IPS-15b (cell line): ENCODE results near the gene REEP6.
A peak's percentile ranks its signal among the peaks of the same experiment; 100 is the strongest.
"Not testable (repeated sequence)": the region's sequence is repeated elsewhere in the genome, so short reads cannot be mapped to it uniquely, and the experiment has no call there.

Source experiments
- H3K27me3 ChIP-seq: one replicate; pipeline ENCODE4 v1.6.1; 2013; ENCODE audit warnings: low read length; ENCODE audit not compliant: control insufficient read depth, insufficient read depth
- H3K36me3 ChIP-seq: one replicate; pipeline ENCODE4 v1.6.1; 2013; ENCODE audit warnings: low read length; ENCODE audit not compliant: control insufficient read depth, insufficient read depth
- H3K4me1 ChIP-seq: one replicate; pipeline ENCODE4 v1.6.1; 2013; ENCODE audit warnings: mild to moderate bottlenecking, low read length; ENCODE audit not compliant: control insufficient read depth, insufficient read depth
- H3K4me3 ChIP-seq: one replicate; pipeline ENCODE4 v1.5.1; 2013; ENCODE audit warnings: low read depth, low read length
- H3K9ac ChIP-seq: one replicate; pipeline ENCODE4 v1.6.1; 2013; ENCODE audit warnings: low read depth, mild to moderate bottlenecking, low read length
- H3K9me3 ChIP-seq: one replicate; pipeline ENCODE4 v1.6.1; 2013; ENCODE audit warnings: mild to moderate bottlenecking, low read length; ENCODE audit not compliant: control insufficient read depth, insufficient read depth

The REEP6 gene

GRCh38 chr19:1499231-1499630 lies 8.2 kb downstream of the REEP6 start:
- H3K9me3 ChIP-seq, H3K36me3 ChIP-seq, H3K4me1 ChIP-seq: not testable (repeated sequence)

GRCh38 chr19:1501200-1501595 lies 10.2 kb downstream of the REEP6 start:
- no peaks in the 10 kb centered on the region for H3K4me1 ChIP-seq
- no peak overlapping the region for H3K9ac ChIP-seq
- H3K9me3 ChIP-seq: no peaks in the 10 kb centered on the region
- no peaks in the 10 kb centered on the region for H3K36me3 ChIP-seq
- H3K27me3 ChIP-seq: peaks cover 14% of the 10 kb centered on the region
- no peak overlapping the region for H3K4me3 ChIP-seq

More at GRCh38 chr19:1499231-1499630, 8.2 kb downstream of the REEP6 start:
- H3K4me3 ChIP-seq, H3K9ac ChIP-seq: not testable (repeated sequence)
- H3K27me3 ChIP-seq: peaks cover 13% of the 10 kb centered on the region

GRCh38 chr19:1502433-1503088 lies 11.6 kb downstream of the REEP6 start:
- no peak overlapping the region for H3K9ac ChIP-seq
- peak overlapping the region; percentile 24 for H3K4me3 ChIP-seq
- H3K4me1 ChIP-seq: no peaks in the 10 kb centered on the region
- H3K36me3 ChIP-seq: no peaks in the 10 kb centered on the region
- no peaks in the 10 kb centered on the region for H3K9me3 ChIP-seq
- H3K27me3 ChIP-seq: peaks cover 14% of the 10 kb centered on the region

- H3K9me3 ChIP-seq: no peaks in the 10 kb centered on the region
- H3K4me3 ChIP-seq: peak overlapping the region; percentile 24
- no peaks in the 10 kb centered on the region for H3K4me1 ChIP-seq
- peaks cover 14% of the 10 kb centered on the region for H3K27me3 ChIP-seq
- H3K36me3 ChIP-seq: no peaks in the 10 kb centered on the region
- H3K9ac ChIP-seq: no peak overlapping the region
Measured at GRCh38 chr19:1503089-1503924, 12.3 kb downstream of the REEP6 start.

DNA sequence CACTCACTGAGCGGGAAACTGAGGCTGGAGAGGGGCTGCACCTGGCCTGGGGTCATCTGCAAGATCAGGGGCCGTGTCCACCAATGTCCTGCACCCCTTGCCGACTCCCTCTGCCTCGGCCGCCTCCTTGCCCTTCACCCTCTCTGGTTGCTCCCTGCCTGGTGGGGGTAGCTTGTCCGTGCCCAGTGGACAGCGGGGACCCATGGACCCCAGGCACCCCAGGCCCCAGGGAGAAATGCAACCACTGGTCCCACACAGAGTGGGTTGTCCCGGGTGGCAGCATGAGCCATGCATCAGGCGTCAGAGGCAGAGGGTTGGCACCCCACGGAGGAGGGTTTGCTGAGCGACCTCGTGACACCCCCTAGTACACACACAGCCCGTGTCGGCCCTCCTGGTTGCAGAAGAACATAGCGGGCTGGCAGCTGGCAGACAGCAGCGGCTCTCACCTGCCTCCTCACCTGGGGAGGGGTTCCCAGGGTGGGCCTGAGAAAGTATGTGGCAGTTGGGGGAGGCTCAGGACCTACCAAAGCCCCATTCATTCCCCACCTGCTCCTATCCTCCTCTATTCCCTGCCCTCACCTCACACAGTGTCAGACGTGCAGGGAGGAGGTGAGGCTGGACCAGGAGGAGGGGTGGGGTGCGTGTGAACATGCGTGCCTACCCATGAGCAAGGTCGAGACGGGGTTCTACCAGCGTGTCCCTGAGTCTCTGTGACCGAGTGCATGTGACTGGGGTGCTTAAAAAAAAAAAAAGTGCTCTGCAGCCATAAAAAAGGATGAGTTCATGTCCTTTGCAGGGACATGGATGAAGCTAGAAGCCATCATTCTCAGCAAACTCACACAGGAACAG lies 13.2 kb downstream of the REEP6 start:
- no peaks in the 10 kb centered on the region for H3K36me3 ChIP-seq
- peaks cover 14% of the 10 kb centered on the region for H3K27me3 ChIP-seq
- no peak overlapping the region for H3K9ac ChIP-seq
- H3K4me1 ChIP-seq: no peaks in the 10 kb centered on the region
- H3K4me3 ChIP-seq: peak overlapping the region; percentile 24
- H3K9me3 ChIP-seq: no peaks in the 10 kb centered on the region

DNA sequence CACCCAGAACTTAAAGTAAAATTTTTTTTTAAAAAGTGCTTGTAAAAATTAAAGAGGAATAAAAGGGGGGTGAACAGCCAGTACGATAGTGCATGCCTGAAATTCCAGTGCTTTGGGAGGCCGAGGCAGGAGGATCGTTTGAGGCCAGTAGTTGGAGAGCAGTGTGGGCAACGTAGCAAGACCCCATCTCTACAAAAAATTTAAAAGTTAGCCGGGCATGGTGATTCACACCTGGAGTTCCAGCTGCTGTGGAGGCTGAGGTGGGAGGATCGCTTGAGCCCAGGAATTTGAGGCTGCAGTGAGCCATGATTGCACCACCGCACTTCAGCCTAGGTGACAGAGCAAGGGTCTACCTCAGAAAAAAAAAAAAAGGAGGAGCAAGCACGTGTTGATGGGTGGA lies 14.0 kb downstream of the REEP6 start:
- peaks cover 18% of the 10 kb centered on the region for H3K27me3 ChIP-seq

DNA sequence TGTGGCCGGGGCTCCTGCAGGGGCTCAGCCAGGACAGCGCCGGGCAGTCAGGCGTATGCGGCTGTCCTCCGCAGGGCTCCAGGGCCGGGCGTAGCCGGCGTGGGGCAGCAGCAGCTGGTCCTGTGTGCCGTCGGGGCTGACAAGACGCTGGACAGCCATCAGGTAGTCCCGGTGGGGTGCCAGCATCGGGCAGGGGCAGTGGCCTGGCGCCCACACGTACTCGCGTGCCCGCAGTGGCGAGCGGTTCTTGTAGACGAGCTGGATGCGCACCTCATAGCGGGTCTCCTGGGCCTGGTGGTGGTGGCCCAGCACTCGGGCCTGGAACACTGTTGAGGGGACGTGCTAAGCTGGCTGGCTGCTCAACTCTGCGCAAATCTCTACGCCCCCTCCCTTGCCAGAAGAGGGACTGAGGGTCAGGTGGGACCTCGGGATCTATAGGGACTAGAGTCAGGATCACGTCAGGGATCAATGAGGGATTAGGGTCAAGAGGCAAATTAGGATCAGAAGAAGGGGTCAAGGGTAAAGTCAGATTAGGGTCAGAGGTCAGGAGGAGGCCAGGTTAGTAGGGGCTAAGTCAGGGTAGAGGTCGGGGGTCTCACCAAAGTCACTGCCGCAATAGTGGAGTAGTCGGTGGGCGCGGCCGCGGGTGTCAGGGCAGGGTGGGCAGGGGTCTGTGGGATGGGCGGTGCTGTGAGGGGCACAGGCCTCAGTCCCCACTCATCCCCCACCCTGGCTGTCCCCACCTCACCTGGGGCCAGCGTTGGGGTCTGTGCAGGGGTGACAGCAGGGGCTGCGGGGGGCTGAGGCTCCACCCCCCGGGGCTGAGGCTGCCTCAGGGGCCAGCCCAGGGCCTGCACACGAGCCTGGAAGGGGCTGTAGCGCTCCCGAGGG lies 15.3 kb downstream of the REEP6 start:
- Histone ChIP-seq H3K4me1 (no peaks in the 10 kb centered on the region), H3K4me3 (no peak overlapping the region), H3K9ac (no peak overlapping the region), H3K27me3 (peaks cover 20% of the 10 kb centered on the region), H3K9me3 (no peaks in the 10 kb centered on the region), H3K36me3 (no peaks in the 10 kb centered on the region)

More for the DNA sequence above, 14.0 kb downstream of the REEP6 start:
- no peak overlapping the region for H3K4me3 ChIP-seq
- H3K36me3 ChIP-seq: no peaks in the 10 kb centered on the region
- H3K9me3 ChIP-seq: no peaks in the 10 kb centered on the region
- H3K4me1 ChIP-seq: no peaks in the 10 kb centered on the region
- H3K9ac ChIP-seq: no peak overlapping the region

DNA sequence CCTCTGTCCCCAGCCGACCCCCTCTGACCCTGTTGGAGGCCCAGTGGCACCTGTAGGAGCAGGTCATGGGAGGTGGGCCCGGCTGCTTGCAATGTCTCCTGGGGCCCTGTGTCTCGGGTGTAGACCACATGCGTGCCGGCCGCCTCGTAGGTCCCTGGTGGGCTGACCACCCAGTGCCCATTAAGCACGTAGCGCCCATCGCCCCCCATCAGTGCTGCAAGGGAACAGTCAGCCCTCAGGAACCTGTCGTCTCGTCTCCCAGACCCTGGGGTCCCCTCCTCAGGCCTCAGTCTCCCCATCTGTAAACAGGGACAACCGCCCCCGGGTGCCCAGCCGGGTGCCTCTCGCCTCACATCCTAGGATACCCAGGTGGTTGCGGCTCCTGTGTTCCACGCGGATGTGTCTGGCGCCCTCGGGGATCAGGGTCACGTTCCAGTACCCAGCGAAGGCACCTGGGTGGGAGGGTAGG lies 16.2 kb downstream of the REEP6 start:
- H3K4me1 ChIP-seq: peaks cover 2% of the 10 kb centered on the region
- peaks cover 20% of the 10 kb centered on the region for H3K27me3 ChIP-seq
- H3K9me3 ChIP-seq: no peaks in the 10 kb centered on the region
- peak overlapping the region; percentile 14 for H3K9ac ChIP-seq
- H3K36me3 ChIP-seq: no peaks in the 10 kb centered on the region
- H3K4me3 ChIP-seq: peak overlapping the region; percentile 88

DNA sequence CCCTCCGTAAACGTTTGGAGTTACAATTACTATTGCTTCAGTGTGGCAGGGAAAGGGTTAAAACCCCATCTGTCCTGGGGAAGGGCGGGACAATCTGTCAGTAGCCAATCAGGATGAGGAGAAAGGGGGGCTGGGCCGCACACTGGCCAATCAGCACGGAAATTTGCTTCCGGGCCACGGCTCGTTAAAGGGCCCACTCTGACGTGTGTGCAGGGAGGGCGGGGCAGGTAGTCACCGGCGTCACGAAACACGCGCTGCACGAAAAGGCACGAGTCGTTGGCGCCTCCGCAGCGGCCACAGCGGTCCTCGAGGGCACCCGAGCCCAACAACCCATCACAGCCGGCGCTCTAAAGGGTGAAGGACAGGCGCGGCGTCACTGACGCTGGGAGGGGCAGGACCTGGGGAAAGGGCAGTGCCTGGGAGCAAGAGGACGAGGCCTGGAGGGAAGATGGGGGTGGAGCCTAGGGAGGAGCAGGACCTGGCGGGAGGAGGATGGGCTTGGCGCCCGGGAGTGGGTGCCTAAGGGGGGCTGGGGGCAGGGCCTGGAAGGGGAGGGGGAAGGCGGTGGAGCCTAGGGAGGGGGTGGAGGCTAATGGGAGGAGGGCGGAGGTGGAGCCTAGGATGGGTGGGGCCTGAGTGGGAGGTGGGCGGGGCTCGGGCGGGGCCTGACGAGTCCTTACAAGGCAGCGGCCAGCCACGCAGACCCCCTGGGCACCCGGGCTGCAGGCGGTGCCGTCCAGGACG lies 17.0 kb downstream of the REEP6 start:
- H3K4me3 ChIP-seq: peak overlapping the region; percentile 88
- H3K9me3 ChIP-seq: no peaks in the 10 kb centered on the region
- H3K27me3 ChIP-seq: peaks cover 20% of the 10 kb centered on the region
- H3K9ac ChIP-seq: peak overlapping the region; percentile 14
- H3K36me3 ChIP-seq: no peaks in the 10 kb centered on the region
- peaks cover 2% of the 10 kb centered on the region for H3K4me1 ChIP-seq

GRCh38 chr19:1508507-1508856 lies 17.5 kb downstream of the REEP6 start:
- Histone ChIP-seq H3K9me3 (no peaks in the 10 kb centered on the region), H3K4me3 (peak overlapping the region; percentile 36), H3K4me1 (peaks cover 2% of the 10 kb centered on the region), H3K36me3 (no peaks in the 10 kb centered on the region), H3K9ac (no peak overlapping the region), H3K27me3 (peaks cover 17% of the 10 kb centered on the region)
